Endodermal cell (in vitro differentiated cells): ENCODE data around the gene LRRC7. TPM values are rescaled to one million over a fixed set of nuclear protein-coding genes. Genes with fewer than 3 reads are reported as not detected.

ENCODE experiments used
- DNase-seq: peaks from one replicate; pipeline ENCODE4 v3.0.0-alpha.2; 2017
- H3K27ac ChIP-seq: 2 replicates; pipeline ENCODE4 v1.5.1; 2013; ENCODE audit warnings: mild to moderate bottlenecking, low read depth, low read length, moderate library complexity
- H3K27me3 ChIP-seq: 2 replicates; pipeline ENCODE4 v1.6.1; 2013; ENCODE audit warnings: mild to moderate bottlenecking, low read length, moderate library complexity; ENCODE audit not compliant: insufficient read depth, control insufficient read depth, poor library complexity, severe bottlenecking
- H3K36me3 ChIP-seq: 2 replicates; pipeline ENCODE4 v1.7.0; 2013; ENCODE audit warnings: mild to moderate bottlenecking, low read length, moderate library complexity; ENCODE audit not compliant: control insufficient read depth, insufficient read depth
- H3K4me1 ChIP-seq: one replicate; pipeline ENCODE4 v1.7.0; 2013; ENCODE audit warnings: low read length; ENCODE audit not compliant: control insufficient read depth, insufficient read depth
- H3K4me3 ChIP-seq: 2 replicates; pipeline ENCODE4 v1.5.1; 2013; ENCODE audit warnings: mild to moderate bottlenecking, low read length, moderate library complexity
- H3K9ac ChIP-seq: 2 replicates; pipeline ENCODE4 v1.6.1; 2013; ENCODE audit warnings: mild to moderate bottlenecking, low read length, moderate library complexity; ENCODE audit not compliant: poor library complexity, severe bottlenecking; ENCODE audit errors: extremely low read depth
- H3K9me3 ChIP-seq: 2 replicates; pipeline ENCODE4 v1.6.1; 2013; ENCODE audit warnings: mild to moderate bottlenecking, low read length, moderate library complexity; ENCODE audit not compliant: control insufficient read depth
- H3K27ac Mint-ChIP-seq: 2 replicates; pipeline ENCODE4 v1.8.0; 2020; ENCODE audit warnings: mixed read lengths
- H3K27me3 Mint-ChIP-seq: 2 replicates; pipeline ENCODE4 v1.8.0; 2021; ENCODE audit warnings: mild to moderate bottlenecking, mixed read lengths; ENCODE audit not compliant: insufficient read depth
- H3K36me3 Mint-ChIP-seq: 2 replicates; pipeline ENCODE4 v1.8.0; 2020; ENCODE audit warnings: low read depth, mixed read lengths
- H3K4me1 Mint-ChIP-seq: 2 replicates; pipeline ENCODE4 v1.8.0; 2020; ENCODE audit warnings: mixed read lengths
- H3K4me3 Mint-ChIP-seq: 2 replicates; pipeline ENCODE4 v1.8.0; 2020; ENCODE audit warnings: mild to moderate bottlenecking, moderate library complexity, mixed read lengths
- H3K9me3 Mint-ChIP-seq: 2 replicates; pipeline ENCODE4 v1.8.0; 2020; ENCODE audit warnings: mild to moderate bottlenecking, mixed read lengths
- CTCF ChIP-seq: fragments of 200-600 bp; sonication (generic); conservative IDR thresholded peaks from 2 replicates; pipeline ENCODE4 v1.5.0; 2021; ENCODE audit warnings: antibody characterized with exemption, mild to moderate bottlenecking
- WGBS, 2 experiments: methylation state at CpG; one replicate each; pipeline versions ENCODE4 v1.1.5 to v1.1.7; 2013; ENCODE audit warnings: missing lambda C conversion rate in 2 of 2, mixed read lengths in 1 of 2; ENCODE audit not compliant: insufficient coverage in 1 of 2, insufficient read length in 1 of 2; 5-methylcytosine and 5-hydroxymethylcytosine counted together
- total RNA-seq, 2 donors: library from RNA; stranded (reverse); fragmentation: NEBNext Ultra II Directional in 1 of 2; extraction: Animal tissue kit (Norgen Biotek cat#: 25700) in 1 of 2; gene quantifications; 2 replicates in 1 of 2; 3 replicates in 1 of 2; pipeline ENCODE4 v1.2.1, GENCODE V29; 2021

The LRRC7 gene
- total RNA-seq, 2 donors from 2014 or later: 1.4 to 2.2 TPM

- no peak overlapping the region for H3K9ac ChIP-seq
- H3K27ac Mint-ChIP-seq: no peak overlapping the region
- H3K9me3 Mint-ChIP-seq: peaks cover 9% of the 10 kb centered on the region
- TF ChIP-seq CTCF: no peak
- no peak for DNase-seq
- H3K9me3 ChIP-seq: peaks cover 15% of the 10 kb centered on the region
- peaks cover 26% of the 10 kb centered on the region for H3K36me3 ChIP-seq
- no peaks in the 10 kb centered on the region for H3K36me3 Mint-ChIP-seq
- H3K27me3 ChIP-seq: no peaks in the 10 kb centered on the region
- H3K27me3 Mint-ChIP-seq: no peaks in the 10 kb centered on the region
- H3K4me3 Mint-ChIP-seq: no peak overlapping the region
- no peaks in the 10 kb centered on the region for H3K4me1 ChIP-seq
- no peak overlapping the region for H3K27ac ChIP-seq
- 100% methylated on average over 1 to 2 of the region's 2 CpGs for WGBS, 2 experiments
- H3K4me3 ChIP-seq: no peak overlapping the region
- H3K4me1 Mint-ChIP-seq: peaks cover 13% of the 10 kb centered on the region
Measured at GRCh38 chr1:69688193-69688592, 120.5 kb downstream of the LRRC7 start.

GRCh38 chr1:69691179-69691578, 123.5 kb downstream of the LRRC7 start:
- no peak for TF ChIP-seq CTCF
- Histone ChIP-seq H3K27ac (no peak overlapping the region), H3K9me3 (peaks cover 10% of the 10 kb centered on the region), H3K9ac (no peak overlapping the region), H3K27me3 (no peaks in the 10 kb centered on the region), H3K4me1 (no peaks in the 10 kb centered on the region), H3K36me3 (peaks cover 11% of the 10 kb centered on the region), H3K4me3 (no peak overlapping the region)
- WGBS, 2 experiments: 82 to 90% methylated on average over 2 to 3 of the region's 3 CpGs
- Mint-ChIP-seq H3K4me3 (no peak overlapping the region), H3K27me3 (no peaks in the 10 kb centered on the region), H3K9me3 (peaks cover 7% of the 10 kb centered on the region), H3K36me3 (no peaks in the 10 kb centered on the region), H3K27ac (no peak overlapping the region), H3K4me1 (peaks cover 13% of the 10 kb centered on the region)
- DNase-seq: no peak

GRCh38 chr1:69693921-69694675, 126.4 kb downstream of the LRRC7 start:
- Histone ChIP-seq H3K36me3 (peaks cover 6% of the 10 kb centered on the region), H3K4me3 (no peak overlapping the region), H3K27ac (no peak overlapping the region), H3K27me3 (no peaks in the 10 kb centered on the region), H3K9ac (no peak overlapping the region), H3K9me3 (no peaks in the 10 kb centered on the region), H3K4me1 (no peaks in the 10 kb centered on the region)
- TF ChIP-seq CTCF: no peak
- no peak overlapping the region for H3K27ac Mint-ChIP-seq
- peaks cover 4% of the 10 kb centered on the region for H3K9me3 Mint-ChIP-seq
- peaks cover 13% of the 10 kb centered on the region for H3K4me1 Mint-ChIP-seq
- H3K27me3 Mint-ChIP-seq: no peaks in the 10 kb centered on the region
- no peak overlapping the region for H3K4me3 Mint-ChIP-seq
- DNase-seq: no peak
- H3K36me3 Mint-ChIP-seq: no peaks in the 10 kb centered on the region
